Spleen (tissue), 11 donors: ENCODE data around the gene PIM3. TPM values are rescaled to one million over a fixed set of nuclear protein-coding genes. Genes with fewer than 3 reads are reported as not detected.

Experiments
- DNase-seq: peaks from one replicate; pipeline ENCODE4 v3.0.0-alpha.2; 2020
- H3K27ac ChIP-seq, 8 donors: fragments of 200-600 bp; sonication (generic) in 7 of 8; 1 replicate in 4 of 8; 2 replicates in 4 of 8; pipeline versions ENCODE4 v1.5.0 to v1.8.0; 2016 to 2021; ENCODE audit warnings: inconsistent platforms in 4 of 8, mild to moderate bottlenecking in 4 of 8, moderate library complexity in 1 of 8
- H3K27me3 ChIP-seq, 7 donors: fragments of 200-600 bp; sonication (generic) in 6 of 7; replicated peaks in 1 of 7; 1 replicate in 4 of 7; 2 replicates in 3 of 7; pipeline versions ENCODE4 v1.5.0 to v1.8.0; 2016 to 2021; ENCODE audit warnings: inconsistent platforms in 3 of 7, mild to moderate bottlenecking in 1 of 7
- H3K36me3 ChIP-seq, 6 donors: fragments of 200-600 bp; sonication (generic) in 5 of 6; 1 replicate in 4 of 6; 2 replicates in 2 of 6; pipeline versions ENCODE4 v1.5.0 to v1.8.0; 2016 to 2021; ENCODE audit warnings: inconsistent platforms in 2 of 6
- H3K4me1 ChIP-seq, 6 donors: fragments of 200-600 bp; sonication (generic) in 5 of 6; 1 replicate in 3 of 6; 2 replicates in 3 of 6; pipeline versions ENCODE4 v1.5.0 to v1.8.0; 2016 to 2021; ENCODE audit warnings: inconsistent platforms in 3 of 6
- H3K4me3 ChIP-seq, 8 donors: fragments of 200-600 bp; sonication (generic) in 7 of 8; 1 replicate in 4 of 8; 2 replicates in 4 of 8; pipeline versions ENCODE4 v1.5.0 to v1.8.0; 2016 to 2021; ENCODE audit warnings: inconsistent platforms in 4 of 8, mild to moderate bottlenecking in 4 of 8, moderate library complexity in 2 of 8
- H3K9me3 ChIP-seq, 8 donors: fragments of 200-600 bp; sonication (generic) in 7 of 8; 1 replicate in 4 of 8; 2 replicates in 4 of 8; pipeline versions ENCODE4 v1.5.0 to v1.8.0; 2016 to 2021; ENCODE audit warnings: inconsistent platforms in 4 of 8
- CTCF ChIP-seq, 11 experiments: fragments of 200-600 bp in 7 of 11; fragments of 450-650 bp in 4 of 11; sonication (generic) in 4 of 11; IDR thresholded peaks in 8 of 11; conservative IDR thresholded peaks in 3 of 11; 1 replicate in 7 of 11; 2 replicates in 4 of 11; pipeline versions ENCODE4 v1.4.0 to v1.8.0; 2016 to 2021; ENCODE audit warnings: antibody characterized with exemption in 11 of 11, inconsistent platforms in 4 of 11, mild to moderate bottlenecking in 1 of 11
- POLR2A ChIP-seq, 3 donors: fragments of 450-650 bp; IDR thresholded peaks; one replicate each; pipeline ENCODE4 v1.5.1; 2017; ENCODE audit warnings: antibody characterized with exemption in 3 of 3, mild to moderate bottlenecking in 1 of 3
- POLR2AphosphoS5 ChIP-seq, 3 donors: sonication (generic); formaldehyde crosslinking; IDR thresholded peaks; one replicate each; pipeline ENCODE4 v1.5.1; 2017; ENCODE audit warnings: antibody characterized with exemption in 3 of 3
- WGBS, 5 donors: extraction: QIAGEN DNeasy Blood & Tissue Kit in 3 of 5; methylation state at CpG; one replicate each; pipeline versions ENCODE4 v1.1.5 to v1.1.7; 2013 to 2018; 5-methylcytosine and 5-hydroxymethylcytosine counted together
- intact Hi-C: fragments of 100-400 bp; cut with DNase I; formaldehyde crosslinking; loops from one replicate; pipeline ENCODE4 v1.15.0; 2023; ENCODE audit warnings: low total_unique reads
- polyA plus RNA-seq, 3 donors: library from polyadenylated mRNA; stranded (reverse); fragments of 200-250 nt; gene quantifications; one replicate each; pipeline ENCODE4 v1.2.1, GENCODE V29; 2013
- total RNA-seq, 7 donors: library from RNA; depleted of rRNA in 3 of 7; stranded (reverse); fragments of >200 nt in 3 of 7; fragmentation: NEBNext Ultra II Directional in 4 of 7; extraction: Animal tissue kit (Norgen Biotek cat#: 25700) in 4 of 7; gene quantifications; one replicate each; pipeline versions ENCODE4 v1.1.0 to v1.2.1, GENCODE V29; 2016 to 2021
- donor health status: healthy with polysubstance abuse.
- donor health status: DM: no; HTN: no; CAD: no; lungs with moderate emphysema.
- donor health status: DM: no; HTN: no; CAD: no.
- donor health status: Bipolar disorder and iron deficiency.
- donor health status: healthy.
- donor health status: DM: no; HTN: no; CAD: no.
- donor health status: DM: yes; HTN: yes; CAD: no.

Gene PIM3
- total and polyA plus RNA-seq, 10 donors, result 49.5 to 134 (median 93.6) TPM

DNA sequence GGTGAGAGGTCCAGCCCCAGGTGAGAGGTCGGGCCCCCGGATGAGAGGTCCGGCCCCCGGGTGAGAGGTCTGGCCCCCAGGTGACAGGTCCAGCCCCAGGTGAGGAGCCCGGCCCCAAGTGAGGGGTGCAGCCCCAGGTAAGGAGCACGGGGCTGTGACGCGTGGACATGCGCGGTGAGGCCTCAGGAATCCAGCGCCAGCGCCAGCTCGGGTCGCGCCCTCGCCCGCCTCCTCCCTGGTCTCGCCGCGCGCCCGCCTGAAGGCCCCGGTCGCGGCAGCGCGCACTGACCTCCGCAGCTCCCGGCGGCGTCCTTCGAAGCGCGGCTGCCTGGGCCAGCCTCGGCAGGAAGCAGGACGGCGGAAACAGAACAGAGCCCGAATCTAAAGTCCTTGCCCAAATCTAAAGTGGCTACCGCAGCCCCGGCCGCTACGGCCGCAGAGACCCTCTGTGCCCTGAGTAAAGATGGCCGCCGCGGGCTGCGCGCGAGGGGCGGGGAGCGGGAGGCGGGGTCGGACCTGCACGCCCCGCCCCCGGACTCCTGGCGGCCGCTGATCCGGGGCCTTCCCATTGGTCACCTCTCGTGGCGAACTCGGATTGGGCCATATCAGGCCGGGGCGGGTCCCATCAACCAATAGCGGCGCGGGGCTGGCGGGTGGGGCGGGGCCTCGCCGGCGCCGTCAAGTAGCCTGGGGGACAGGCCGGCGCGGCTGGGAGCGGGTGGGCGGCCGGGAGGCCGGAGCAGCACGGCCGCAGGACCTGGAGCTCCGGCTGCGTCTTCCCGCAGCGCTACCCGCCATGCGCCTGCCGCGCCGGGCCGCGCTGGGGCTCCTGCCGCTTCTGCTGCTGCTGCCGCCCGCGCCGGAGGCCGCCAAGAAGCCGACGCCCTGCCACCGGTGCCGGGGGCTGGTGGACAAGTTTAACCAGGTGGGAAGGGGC is 42.3 kb upstream of the PIM3 start, which contains the start of the genes ALG12 and CRELD2:
ALG12 (minus strand) TSS at position 465 of the 937 bp plus-strand sequence. CDS start 4,673 bp downstream, outside the sequence.
CRELD2 (plus strand) TSS at position 661 of the 937 bp plus-strand sequence; CDS start at position 797, 136 bp downstream.
- no peaks in the 10 kb centered on the region for H3K9me3 ChIP-seq
- H3K36me3 ChIP-seq, result peaks cover 0 to 39% (median 19%) of the 10 kb centered on the region in 6 donors
- peak within 1 kb of the TSS; percentile 69 to 92 (median 76) for H3K4me3 ChIP-seq
- peak in 6 of 11 experiments; percentile 12 to 69 (median 40) for TF ChIP-seq CTCF (IDR thresholded peaks at IDR 0.05 in 8 of 11, conservative IDR thresholded peaks at IDR 0.05 in 3 of 11)
- peak; percentile 83 to 90 (median 88) for TF ChIP-seq POLR2AphosphoS5 (IDR thresholded peaks at IDR 0.05)
- TF ChIP-seq POLR2A (IDR thresholded peaks at IDR 0.05), result peak in 1 of 3 donors; percentile 56
- H3K27me3 ChIP-seq, result no peaks in the 10 kb centered on the region
- peaks cover 9 to 41% (median 26%) of the 10 kb centered on the region in 6 donors for H3K4me1 ChIP-seq
- WGBS, 5 donors, result 0 to 1% (median 0%) methylated on average over 10 to 103 of the region's 103 CpGs
- peak within 1 kb of the TSS; percentile 81 to 96 (median 94) for H3K27ac ChIP-seq
- intact Hi-C loops, result loop anchor here (10.0 kb wide), 1 partner anchor 53 kb away; no protein-coding TSS in a partner anchor
- peak; percentile 98 for DNase-seq

DNA sequence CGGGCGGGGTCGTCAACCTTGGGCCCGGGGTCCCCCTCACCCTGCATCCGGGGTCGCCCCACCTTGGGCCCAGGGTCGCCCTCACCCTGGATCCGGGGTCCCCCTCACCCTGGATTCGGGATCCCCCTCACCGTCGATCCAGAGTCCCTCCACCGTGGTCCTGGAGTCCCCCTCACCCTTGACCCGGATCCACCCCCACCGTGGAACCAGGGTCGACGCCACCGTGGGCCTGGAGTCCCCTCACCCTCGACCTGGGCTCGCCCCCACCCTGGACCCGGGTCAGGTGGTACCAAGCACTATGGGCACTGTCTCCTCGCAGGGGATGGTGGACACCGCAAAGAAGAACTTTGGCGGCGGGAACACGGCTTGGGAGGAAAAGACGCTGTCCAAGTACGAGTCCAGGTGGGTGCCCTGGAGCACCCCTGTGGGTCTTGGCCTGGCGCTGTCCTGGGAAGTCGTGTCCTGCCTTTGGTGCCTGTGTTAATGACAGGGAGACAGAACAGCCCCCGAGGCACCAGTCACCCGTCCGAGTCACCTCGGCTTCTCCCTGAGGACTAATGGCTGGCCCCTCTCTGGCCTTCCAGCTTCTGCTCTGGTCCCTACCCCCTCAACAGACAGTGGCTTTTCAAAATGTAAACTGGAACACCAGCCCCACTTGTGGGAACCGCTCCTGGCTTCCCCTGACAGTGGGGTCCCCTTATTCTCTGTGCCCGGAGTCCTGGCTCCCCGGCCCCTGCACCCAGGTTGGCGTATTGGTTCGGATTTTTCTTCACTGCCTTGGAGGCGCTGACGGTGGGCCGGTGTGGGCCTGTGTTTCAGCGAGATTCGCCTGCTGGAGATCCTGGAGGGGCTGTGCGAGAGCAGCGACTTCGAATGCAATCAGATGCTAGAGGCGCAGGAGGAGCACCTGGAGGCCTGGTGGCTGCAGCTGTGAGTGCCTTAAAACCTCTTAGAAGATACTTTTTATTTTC is 41.4 kb upstream of the PIM3 start:
- Histone ChIP-seq H3K4me3 (peak overlapping the region; percentile 69 to 92 (median 76)), H3K9me3 (no peaks in the 10 kb centered on the region), H3K27ac (peak overlapping the region in 6 of 8 donors; percentile 93 to 96 (median 95)), H3K4me1 (peaks cover 9 to 41% (median 26%) of the 10 kb centered on the region in 6 donors), H3K36me3 (peaks cover 0 to 31% (median 11%) of the 10 kb centered on the region in 6 donors), H3K27me3 (no peaks in the 10 kb centered on the region)
- WGBS, 5 donors, result 48 to 65% (median 51%) methylated on average over 25 to 47 of the region's 47 CpGs
- peak; percentile 79 for DNase-seq
- intact Hi-C loops, result loop anchor here (10.0 kb wide), 1 partner anchor 54 kb away; no protein-coding TSS in a partner anchor
- TF ChIP-seq CTCF (IDR thresholded peaks at IDR 0.05 in 8 of 11, conservative IDR thresholded peaks at IDR 0.05 in 3 of 11) (no peak), POLR2A (IDR thresholded peaks at IDR 0.05) (no peak), POLR2AphosphoS5 (IDR thresholded peaks at IDR 0.05) (no peak)

DNA sequence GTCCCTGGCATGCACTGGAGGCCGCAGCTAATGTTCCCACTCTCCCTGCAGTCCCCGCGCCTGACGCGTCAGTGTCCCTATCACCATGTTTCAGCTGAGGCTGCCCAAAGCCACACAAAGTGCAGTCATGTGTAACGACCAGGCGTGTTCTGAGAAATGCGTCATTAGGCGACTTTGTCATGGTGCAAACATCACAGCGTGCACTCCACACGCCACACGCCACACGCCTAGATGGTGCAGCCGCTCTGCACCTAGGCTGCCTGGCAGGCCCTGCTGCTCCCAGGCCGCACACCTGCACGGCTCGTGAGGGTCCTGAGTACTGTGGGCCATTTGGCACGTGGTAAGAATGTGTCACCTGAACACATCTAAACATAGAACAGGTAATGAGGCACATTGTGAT is 39.7 kb upstream of the PIM3 start:
- 89 to 95% (median 95%) methylated on average over 17 to 18 of the region's 18 CpGs for WGBS, 5 donors
- no peaks in the 10 kb centered on the region for H3K9me3 ChIP-seq
- peaks cover 9 to 47% (median 35%) of the 10 kb centered on the region in 6 donors for H3K4me1 ChIP-seq
- no peaks in the 10 kb centered on the region for H3K27me3 ChIP-seq
- intact Hi-C loops, result loop anchor here (10.0 kb wide), 1 partner anchor 156 kb away; no protein-coding TSS in a partner anchor
- no peak overlapping the region for H3K4me3 ChIP-seq
- peak; percentile 49 for DNase-seq
- TF ChIP-seq POLR2A (IDR thresholded peaks at IDR 0.05) (no peak), POLR2AphosphoS5 (IDR thresholded peaks at IDR 0.05) (no peak), CTCF (IDR thresholded peaks at IDR 0.05 in 8 of 11, conservative IDR thresholded peaks at IDR 0.05 in 3 of 11) (no peak)
- H3K27ac ChIP-seq, result no peak overlapping the region
- H3K36me3 ChIP-seq, result peaks cover 0 to 40% (median 11%) of the 10 kb centered on the region in 6 donors
